ENCODE data around the gene LRRC4C. TPM values are rescaled to one million over a fixed set of nuclear protein-coding genes. Genes with fewer than 3 reads are reported as not detected.

Gene LRRC4C
- total RNA-seq, 1 donor from 2014 or later: 1.2 TPM

DNA sequence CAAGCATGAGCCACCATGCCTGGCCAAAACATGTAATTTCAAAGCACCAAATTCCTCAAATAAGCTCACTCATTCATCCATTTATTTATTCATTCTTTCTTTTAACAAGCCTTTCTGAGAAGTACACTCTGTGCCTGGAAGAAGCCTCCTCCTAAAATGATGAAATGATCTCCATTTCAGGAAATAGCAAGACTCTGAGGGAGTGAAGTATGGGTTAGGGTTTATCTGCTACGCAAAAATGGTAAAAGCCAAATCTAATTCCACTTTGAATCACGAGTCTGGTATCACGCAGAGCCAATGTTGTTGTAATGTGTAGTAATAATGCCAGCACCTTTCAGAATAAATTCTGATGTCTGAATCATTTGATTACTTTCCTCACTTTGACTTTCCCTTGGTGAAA is 1041.8 kb downstream of the LRRC4C start:
- Mint-ChIP-seq H3K36me3 (ENCODE audit: low read depth, unreplicated experiment) (no peaks in the 10 kb centered on the region), H3K4me3 (ENCODE audit: unreplicated experiment) (no peak overlapping the region), H3K27ac (ENCODE audit: unreplicated experiment) (no peak overlapping the region), H3K4me1 (ENCODE audit: unreplicated experiment) (no peaks in the 10 kb centered on the region), H3K27me3 (ENCODE audit: unreplicated experiment) (no peaks in the 10 kb centered on the region), H3K9me3 (ENCODE audit: unreplicated experiment) (no peaks in the 10 kb centered on the region)
- DNase-seq (ENCODE audit: low spot score): no peak
- TF ChIP-seq, protein P1, sequence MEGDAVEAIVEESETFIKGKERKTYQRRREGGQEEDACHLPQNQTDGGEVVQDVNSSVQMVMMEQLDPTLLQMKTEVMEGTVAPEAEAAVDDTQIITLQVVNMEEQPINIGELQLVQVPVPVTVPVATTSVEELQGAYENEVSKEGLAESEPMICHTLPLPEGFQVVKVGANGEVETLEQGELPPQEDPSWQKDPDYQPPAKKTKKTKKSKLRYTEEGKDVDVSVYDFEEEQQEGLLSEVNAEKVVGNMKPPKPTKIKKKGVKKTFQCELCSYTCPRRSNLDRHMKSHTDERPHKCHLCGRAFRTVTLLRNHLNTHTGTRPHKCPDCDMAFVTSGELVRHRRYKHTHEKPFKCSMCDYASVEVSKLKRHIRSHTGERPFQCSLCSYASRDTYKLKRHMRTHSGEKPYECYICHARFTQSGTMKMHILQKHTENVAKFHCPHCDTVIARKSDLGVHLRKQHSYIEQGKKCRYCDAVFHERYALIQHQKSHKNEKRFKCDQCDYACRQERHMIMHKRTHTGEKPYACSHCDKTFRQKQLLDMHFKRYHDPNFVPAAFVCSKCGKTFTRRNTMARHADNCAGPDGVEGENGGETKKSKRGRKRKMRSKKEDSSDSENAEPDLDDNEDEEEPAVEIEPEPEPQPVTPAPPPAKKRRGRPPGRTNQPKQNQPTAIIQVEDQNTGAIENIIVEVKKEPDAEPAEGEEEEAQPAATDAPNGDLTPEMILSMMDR (IDR thresholded peaks at IDR 0.05; ENCODE audit: unreplicated experiment): no peak

DNA sequence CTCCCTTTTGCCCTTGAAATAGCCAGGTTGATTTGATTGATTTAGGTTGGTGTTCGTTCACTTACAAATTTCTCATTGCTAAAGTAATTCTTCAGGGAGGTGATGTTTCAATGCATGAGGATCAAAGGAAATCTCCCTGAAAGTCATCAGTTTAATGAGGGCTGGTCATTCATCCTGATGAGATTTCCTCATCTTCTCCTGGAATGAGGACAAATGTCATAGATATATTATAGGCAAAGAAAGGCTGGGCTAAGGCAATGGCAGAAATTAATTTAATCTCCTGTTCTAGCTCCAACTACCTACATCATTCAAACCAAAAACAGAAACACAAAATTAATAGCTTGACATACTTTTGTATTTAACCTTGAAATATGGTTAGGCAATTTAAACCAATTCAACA is 1052.1 kb downstream of the LRRC4C start:
- no peaks in the 10 kb centered on the region for H3K27me3 Mint-ChIP-seq (ENCODE audit: unreplicated experiment)
- no peak for DNase-seq (ENCODE audit: low spot score)
- H3K4me1 Mint-ChIP-seq (ENCODE audit: unreplicated experiment): no peaks in the 10 kb centered on the region

DNA sequence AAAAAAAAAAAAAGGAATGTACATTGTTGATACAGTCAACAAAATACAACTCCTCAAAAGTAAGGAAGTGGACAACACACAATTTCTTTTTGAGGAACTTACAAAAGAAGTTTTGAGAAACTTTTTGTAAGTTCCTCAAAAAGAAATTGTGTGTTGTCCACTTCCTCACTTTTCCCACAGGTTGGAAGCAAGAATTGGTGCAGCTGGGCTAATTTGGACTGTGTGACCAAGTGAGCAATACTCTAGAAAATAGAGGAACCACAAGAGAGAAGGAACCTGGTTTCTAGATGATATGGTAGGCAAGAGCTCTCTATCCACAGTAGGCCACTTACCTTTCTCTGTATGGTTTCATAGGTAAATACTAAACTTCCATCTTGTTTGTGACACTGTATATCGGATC is 1053.8 kb downstream of the LRRC4C start:
- H3K4me3 Mint-ChIP-seq (ENCODE audit: unreplicated experiment): no peak overlapping the region
- H3K9me3 Mint-ChIP-seq (ENCODE audit: unreplicated experiment): no peaks in the 10 kb centered on the region
- no peaks in the 10 kb centered on the region for H3K27me3 Mint-ChIP-seq (ENCODE audit: unreplicated experiment)

More for the DNA sequence above, 1052.1 kb downstream of the LRRC4C start:
- TF ChIP-seq, protein P1 (IDR thresholded peaks at IDR 0.05; ENCODE audit: unreplicated experiment): no peak
- Mint-ChIP-seq H3K4me3 (ENCODE audit: unreplicated experiment) (no peak overlapping the region), H3K9me3 (ENCODE audit: unreplicated experiment) (no peaks in the 10 kb centered on the region), H3K36me3 (ENCODE audit: low read depth, unreplicated experiment) (no peaks in the 10 kb centered on the region), H3K27ac (ENCODE audit: unreplicated experiment) (no peak overlapping the region)

DNA sequence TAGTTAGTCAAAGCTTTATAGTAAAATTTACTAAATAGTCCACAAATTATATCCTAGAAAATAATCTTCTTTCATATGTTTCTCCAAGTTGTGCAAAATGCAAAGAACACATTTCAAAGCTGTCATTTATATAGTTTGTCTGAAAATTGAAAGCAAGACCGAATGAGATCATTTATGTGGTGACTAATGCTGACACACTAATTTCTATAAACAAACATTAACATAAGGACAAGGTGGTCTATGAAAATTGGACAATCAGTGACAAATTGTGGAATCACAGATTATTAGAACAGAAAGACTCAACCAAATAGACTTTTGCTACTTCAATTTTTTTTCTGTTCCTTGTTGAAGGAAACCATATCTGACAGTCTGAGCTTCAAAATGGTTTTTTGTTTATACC is 1056.1 kb downstream of the LRRC4C start:
- Mint-ChIP-seq H3K27me3 (ENCODE audit: unreplicated experiment) (no peaks in the 10 kb centered on the region), H3K27ac (ENCODE audit: unreplicated experiment) (no peak overlapping the region), H3K4me1 (ENCODE audit: unreplicated experiment) (no peaks in the 10 kb centered on the region), H3K4me3 (ENCODE audit: unreplicated experiment) (no peak overlapping the region), H3K36me3 (ENCODE audit: low read depth, unreplicated experiment) (no peaks in the 10 kb centered on the region), H3K9me3 (ENCODE audit: unreplicated experiment) (no peaks in the 10 kb centered on the region)
- DNase-seq (ENCODE audit: low spot score): no peak
- TF ChIP-seq, protein P1 (IDR thresholded peaks at IDR 0.05; ENCODE audit: unreplicated experiment): no peak

More for the DNA sequence above, 1053.8 kb downstream of the LRRC4C start:
- Mint-ChIP-seq H3K27ac (ENCODE audit: unreplicated experiment) (no peak overlapping the region), H3K4me1 (ENCODE audit: unreplicated experiment) (no peaks in the 10 kb centered on the region), H3K36me3 (ENCODE audit: low read depth, unreplicated experiment) (no peaks in the 10 kb centered on the region)
- DNase-seq (ENCODE audit: low spot score): no peak
- TF ChIP-seq, protein P1 (IDR thresholded peaks at IDR 0.05; ENCODE audit: unreplicated experiment): no peak

DNA sequence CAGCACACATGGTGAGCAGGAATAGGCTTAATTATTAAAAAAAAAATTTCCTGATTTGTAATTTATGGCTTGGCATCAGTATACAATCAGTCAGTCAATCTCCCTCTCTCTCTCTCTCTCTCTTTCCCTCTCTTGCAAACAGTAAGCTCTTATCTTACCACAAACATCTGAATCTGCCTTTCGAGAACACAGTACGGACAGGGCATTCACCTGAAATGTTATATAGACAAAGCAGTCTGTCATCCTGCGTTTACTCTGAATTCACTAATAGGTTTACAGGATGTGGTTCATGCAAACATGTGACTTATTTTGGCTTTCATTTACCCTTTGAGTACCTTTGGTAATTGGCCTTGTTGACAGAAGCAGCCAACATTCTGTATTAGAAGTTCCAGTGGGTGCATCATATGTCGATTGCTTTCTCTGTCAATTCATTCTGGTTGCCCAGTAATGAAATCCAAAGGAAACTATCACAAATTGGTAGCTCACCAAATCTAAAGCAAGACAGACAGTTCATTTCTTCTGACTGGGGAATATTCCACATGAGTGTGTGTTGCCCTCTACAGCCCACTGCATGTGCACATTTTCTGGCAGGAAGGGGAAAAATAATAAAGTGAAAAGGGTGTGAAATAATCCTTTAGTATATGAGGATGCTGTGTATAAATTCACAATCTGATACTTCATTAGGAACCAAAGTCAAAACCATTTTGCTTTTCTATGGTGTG is 1058.2 kb downstream of the LRRC4C start:
- no peak overlapping the region for H3K27ac Mint-ChIP-seq (ENCODE audit: unreplicated experiment)
- no peak overlapping the region for H3K4me3 Mint-ChIP-seq (ENCODE audit: unreplicated experiment)
- no peaks in the 10 kb centered on the region for H3K36me3 Mint-ChIP-seq (ENCODE audit: low read depth, unreplicated experiment)
- no peak for DNase-seq (ENCODE audit: low spot score)
- TF ChIP-seq, protein P1 (IDR thresholded peaks at IDR 0.05; ENCODE audit: unreplicated experiment): no peak
- no peaks in the 10 kb centered on the region for H3K27me3 Mint-ChIP-seq (ENCODE audit: unreplicated experiment)
- no peaks in the 10 kb centered on the region for H3K4me1 Mint-ChIP-seq (ENCODE audit: unreplicated experiment)
- no peaks in the 10 kb centered on the region for H3K9me3 Mint-ChIP-seq (ENCODE audit: unreplicated experiment)
